GM12878 (cell line): ENCODE measurements around the gene SERPING1.

Source experiments
- ASH2L ChIP-seq: fragments of 300-600, 200-600 bp; sonication (generic); IDR thresholded peaks from 2 replicates; pipeline ENCODE4 v1.6.1; 2017; ENCODE audit warnings: low read depth, mild to moderate bottlenecking, borderline replicate concordance
- BMI1 ChIP-seq: fragments of 450-650 bp; IDR thresholded peaks from 2 replicates; pipeline ENCODE4 v1.6.1; 2016; ENCODE audit warnings: mild to moderate bottlenecking, moderate library complexity, borderline replicate concordance
- CTCF ChIP-seq, 3 experiments: IDR thresholded peaks in 2 of 3; conservative IDR thresholded peaks in 1 of 3; 2 replicates each; pipeline ENCODE4 v1.5.1; 2011; ENCODE audit warnings: low read depth in 3 of 3, low read length in 3 of 3, mild to moderate bottlenecking in 3 of 3, control low read depth in 2 of 3, moderate library complexity in 2 of 3, inconsistent platforms in 1 of 3, mixed read lengths in 1 of 3; ENCODE audit not compliant: control insufficient read depth in 2 of 3, insufficient read depth in 1 of 3; ENCODE audit errors: extremely low read depth in 1 of 3
- JUND ChIP-seq: IDR thresholded peaks from 2 replicates; pipeline ENCODE4 v1.6.1; 2012; ENCODE audit warnings: low read depth, mild to moderate bottlenecking, low read length, improper control_type of control experiment, moderate library complexity
- POLR2A ChIP-seq: IDR thresholded peaks from 2 replicates; pipeline ENCODE4 v1.6.1; 2011; ENCODE audit warnings: low read depth, mild to moderate bottlenecking, low read length
- ZNF207 ChIP-seq: fragments of 450-650 bp; IDR thresholded peaks from 2 replicates; pipeline ENCODE4 v1.6.1; 2014; ENCODE audit warnings: antibody characterized with exemption, mild to moderate bottlenecking, borderline replicate concordance

- no peak for TF ChIP-seq JUND
- no peak for TF ChIP-seq ZNF207
- no peak for TF ChIP-seq ASH2L
- TF ChIP-seq BMI1 = no peak
- TF ChIP-seq CTCF (IDR thresholded peaks at IDR 0.05 in 2 of 3, conservative IDR thresholded peaks at IDR 0.05 in 1 of 3; ENCODE audit: control insufficient read depth in 2 of 3, extremely low read depth in 1 of 3, insufficient read depth in 1 of 3, low read depth in 3 of 3, low read length in 3 of 3) = no peak
- TF ChIP-seq POLR2A = no peak
Observed at GRCh38 chr11:57552479-57552878, 45.0 kb upstream of the SERPING1 start.
